HTR-8/SVneo (cell line): ENCODE results near the gene SGCG.

Experiments
- DNase-seq: peaks from one replicate; pipeline ENCODE4 v3.0.0; 2011; ENCODE audit warnings: low spot score, mixed read lengths; ENCODE audit not compliant: insufficient read length
- FAIRE-seq: peaks from 2 replicates; lab custom pipeline; 2011; peaks lifted over from hg19 to GRCh38; lab: Jason Lieb, UNC

Gene SGCG

GRCh38 chr13:23322353-23323336 lies 141.9 kb downstream of the SGCG start:
- DNase-seq (no peak), FAIRE-seq (no peak)

- no peak for DNase-seq
- FAIRE-seq, result no peak
Observed at GRCh38 chr13:23323946-23324709, 143.3 kb downstream of the SGCG start.

GRCh38 chr13:23325191-23325590 lies 144.4 kb downstream of the SGCG start:
- FAIRE-seq (no peak), DNase-seq (no peak)

GRCh38 chr13:23330356-23330755 lies 149.6 kb downstream of the SGCG start:
- FAIRE-seq (no peak), DNase-seq (no peak)

GRCh38 chr13:23339225-23339624 lies 158.4 kb downstream of the SGCG start:
- DNase-seq (no peak), FAIRE-seq (no peak)

GRCh38 chr13:23344931-23345595 lies 164.3 kb downstream of the SGCG start:
- no peak for DNase-seq
- no peak for FAIRE-seq

GRCh38 chr13:23347601-23348000 lies 166.8 kb downstream of the SGCG start:
- DNase-seq (no peak), FAIRE-seq (no peak)

GRCh38 chr13:23348262-23349127 lies 167.7 kb downstream of the SGCG start:
- no peak for DNase-seq
- no peak for FAIRE-seq

GRCh38 chr13:23349161-23349897 lies 168.6 kb downstream of the SGCG start:
- no peak for DNase-seq

GRCh38 chr13:23350009-23350408 lies 169.2 kb downstream of the SGCG start:
- no peak for DNase-seq
- no peak for FAIRE-seq

More at GRCh38 chr13:23349161-23349897, 168.6 kb downstream of the SGCG start:
- FAIRE-seq, result no peak

GRCh38 chr13:23352161-23352560 lies 171.4 kb downstream of the SGCG start:
- FAIRE-seq, result no peak
- DNase-seq, result no peak

GRCh38 chr13:23354520-23354919 lies 173.7 kb downstream of the SGCG start:
- no peak for DNase-seq

GRCh38 chr13:23356368-23356767 lies 175.6 kb downstream of the SGCG start:
- FAIRE-seq (no peak), DNase-seq (no peak)

More at GRCh38 chr13:23354520-23354919, 173.7 kb downstream of the SGCG start:
- FAIRE-seq, result no peak

GRCh38 chr13:23357349-23357748 lies 176.6 kb downstream of the SGCG start:
- FAIRE-seq, result no peak

GRCh38 chr13:23359882-23360281 lies 179.1 kb downstream of the SGCG start:
- FAIRE-seq (no peak), DNase-seq (no peak)

More at GRCh38 chr13:23357349-23357748, 176.6 kb downstream of the SGCG start:
- no peak for DNase-seq

- FAIRE-seq (no peak), DNase-seq (no peak)
Observed at GRCh38 chr13:23365652-23366051, 184.9 kb downstream of the SGCG start.

GRCh38 chr13:23367907-23368306 lies 187.1 kb downstream of the SGCG start:
- DNase-seq (no peak), FAIRE-seq (no peak)

GRCh38 chr13:23372264-23372906 lies 191.6 kb downstream of the SGCG start:
- DNase-seq (no peak), FAIRE-seq (no peak)
